SU-DHL-6 (cell line): ENCODE results near the gene ARHGAP45.

ENCODE experiments used
- H2AFZ ChIP-seq: fragments of 200-600 bp; sonication (generic); 2 replicates; pipeline ENCODE4 v1.6.1; 2014; ENCODE audit warnings: low read depth, mild to moderate bottlenecking, moderate library complexity, mixed read lengths, antibody characterized with exemption, low read length; ENCODE audit not compliant: severe bottlenecking
- H3F3A ChIP-seq: fragments of 200-600 bp; shearing (Covaris generic); 2 replicates; pipeline ENCODE4 v1.6.0; 2016; ENCODE audit warnings: antibody characterized with exemption, mild to moderate bottlenecking; ENCODE audit not compliant: insufficient read depth
- H3K27ac ChIP-seq: fragments of 200-600 bp; sonication (generic); 2 replicates; pipeline ENCODE4 v1.5.1; 2016; ENCODE audit warnings: low read depth, mild to moderate bottlenecking, low read length, moderate library complexity, mixed read lengths
- H3K27me3 ChIP-seq: fragments of 200-600 bp; sonication (generic), shearing (Covaris generic); 2 replicates; pipeline ENCODE4 v1.6.0; 2014; ENCODE audit warnings: mild to moderate bottlenecking, low read length
- H3K36me3 ChIP-seq: fragments of 200-600 bp; sonication (generic); 2 replicates; pipeline ENCODE4 v1.6.1; 2014; ENCODE audit warnings: mild to moderate bottlenecking, low read length, mixed read lengths
- H3K4me2 ChIP-seq: fragments of 300-600, 200-600 bp; shearing (Covaris generic), sonication (generic); 2 replicates; pipeline ENCODE4 v1.6.0; 2014; ENCODE audit warnings: low read length, low read depth, mild to moderate bottlenecking; ENCODE audit not compliant: poor library complexity, severe bottlenecking
- H3K4me3 ChIP-seq: fragments of 200-600 bp; sonication (generic); 2 replicates; pipeline ENCODE4 v1.5.1; 2014; ENCODE audit warnings: antibody characterized with exemption, low read length, mild to moderate bottlenecking, mixed read lengths; ENCODE audit not compliant: insufficient read depth, poor library complexity, severe bottlenecking
- H3K79me2 ChIP-seq: fragments of 200-600 bp; sonication (generic); 2 replicates; pipeline ENCODE4 v1.6.1; 2014; ENCODE audit warnings: mild to moderate bottlenecking, low read length, moderate library complexity; ENCODE audit not compliant: insufficient read depth
- H3K9ac ChIP-seq: fragments of 200-600 bp; sonication (generic); 2 replicates; pipeline ENCODE4 v1.7.0; 2014; ENCODE audit warnings: mild to moderate bottlenecking, low read length
- H3K9me2 ChIP-seq: fragments of 200-600 bp; sonication (generic); replicated peaks from 2 replicates; pipeline ENCODE4 v1.6.1; 2014; ENCODE audit warnings: low read length; ENCODE audit not compliant: insufficient read depth
- H3K9me3 ChIP-seq: fragments of 200-600 bp; sonication (generic); 2 replicates; pipeline ENCODE4 v1.6.1; 2014; ENCODE audit warnings: low read length, mixed read lengths; ENCODE audit not compliant: insufficient read depth
- H4K20me1 ChIP-seq: fragments of 200-600 bp; sonication (generic); 2 replicates; pipeline ENCODE4 v1.6.1; 2014; ENCODE audit warnings: low read depth, mild to moderate bottlenecking, antibody characterized with exemption, low read length, moderate library complexity, mixed read lengths
- CTCF ChIP-seq: fragments of 200-600 bp; sonication (generic); IDR thresholded peaks from one replicate; pipeline ENCODE4 v1.5.1; 2017; ENCODE audit warnings: antibody characterized with exemption, mild to moderate bottlenecking, low read length, moderate library complexity; ENCODE audit not compliant: insufficient read depth, poor library complexity, severe bottlenecking
- EZH2phosphoT487 ChIP-seq: fragments of 200-600 bp; sonication (generic), shearing (Covaris generic); conservative IDR thresholded peaks from 2 replicates; pipeline ENCODE4 v1.6.1; 2018; ENCODE audit warnings: mild to moderate bottlenecking, antibody characterized with exemption, low read length, moderate library complexity, mixed read lengths

Gene ARHGAP45

DNA sequence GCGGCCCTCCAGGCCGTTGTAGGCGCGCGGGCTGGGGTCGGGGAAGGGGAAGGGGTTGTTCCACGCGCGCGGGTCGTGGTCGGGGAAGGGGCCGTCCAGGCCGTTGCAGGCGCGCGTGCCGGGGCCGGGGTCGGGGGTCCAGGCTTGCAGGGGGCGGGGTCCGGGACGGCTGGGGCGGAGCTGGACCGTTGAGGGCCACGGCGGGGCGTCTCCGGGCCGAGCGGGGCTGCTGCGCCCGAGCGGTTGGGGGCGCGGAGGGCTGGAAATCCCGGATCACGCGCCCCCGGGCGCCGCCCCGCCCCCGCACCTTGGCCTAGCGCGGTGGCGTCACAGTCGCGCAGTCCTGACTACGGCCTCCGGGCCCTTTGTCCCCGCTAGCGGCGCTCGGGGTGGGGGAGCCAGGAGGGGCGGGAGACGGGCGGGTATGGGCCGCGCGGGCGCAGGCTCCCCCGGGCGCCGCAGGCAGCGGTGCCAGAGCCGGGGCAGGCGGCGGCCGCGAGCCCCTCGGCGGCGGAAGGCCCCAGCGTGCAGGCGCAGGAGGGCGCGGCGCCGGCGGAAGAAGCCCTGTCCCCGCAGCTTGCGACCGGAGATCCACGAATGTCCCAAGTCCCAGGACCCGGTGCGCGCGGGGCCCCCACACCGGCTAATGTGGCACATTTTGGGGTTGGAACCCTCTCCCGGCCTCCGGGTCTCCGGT lies 37.5 kb downstream of the ARHGAP45 start:
- peak overlapping the region; percentile 89 for H3K9ac ChIP-seq
- peak overlapping the region; percentile 97 for H3K4me3 ChIP-seq
- peak overlapping the region; percentile 79 for H3K4me2 ChIP-seq
- H3K36me3 ChIP-seq: no peaks in the 10 kb centered on the region
- peaks cover 3% of the 10 kb centered on the region; the same call in 1 of the 2 replicates for H3F3A ChIP-seq
- H2AFZ ChIP-seq: peak overlapping the region; percentile 75
- H3K27ac ChIP-seq: peak overlapping the region; percentile 69
- H3K9me3 ChIP-seq: no peaks in the 10 kb centered on the region
- TF ChIP-seq CTCF (no peak), EZH2phosphoT487 (no peak)
- no peaks in the 10 kb centered on the region for H3K79me2 ChIP-seq
- H3K9me2 ChIP-seq: no peaks in the 10 kb centered on the region
- H3K27me3 ChIP-seq: no peaks in the 10 kb centered on the region
- no peaks in the 10 kb centered on the region for H4K20me1 ChIP-seq

DNA sequence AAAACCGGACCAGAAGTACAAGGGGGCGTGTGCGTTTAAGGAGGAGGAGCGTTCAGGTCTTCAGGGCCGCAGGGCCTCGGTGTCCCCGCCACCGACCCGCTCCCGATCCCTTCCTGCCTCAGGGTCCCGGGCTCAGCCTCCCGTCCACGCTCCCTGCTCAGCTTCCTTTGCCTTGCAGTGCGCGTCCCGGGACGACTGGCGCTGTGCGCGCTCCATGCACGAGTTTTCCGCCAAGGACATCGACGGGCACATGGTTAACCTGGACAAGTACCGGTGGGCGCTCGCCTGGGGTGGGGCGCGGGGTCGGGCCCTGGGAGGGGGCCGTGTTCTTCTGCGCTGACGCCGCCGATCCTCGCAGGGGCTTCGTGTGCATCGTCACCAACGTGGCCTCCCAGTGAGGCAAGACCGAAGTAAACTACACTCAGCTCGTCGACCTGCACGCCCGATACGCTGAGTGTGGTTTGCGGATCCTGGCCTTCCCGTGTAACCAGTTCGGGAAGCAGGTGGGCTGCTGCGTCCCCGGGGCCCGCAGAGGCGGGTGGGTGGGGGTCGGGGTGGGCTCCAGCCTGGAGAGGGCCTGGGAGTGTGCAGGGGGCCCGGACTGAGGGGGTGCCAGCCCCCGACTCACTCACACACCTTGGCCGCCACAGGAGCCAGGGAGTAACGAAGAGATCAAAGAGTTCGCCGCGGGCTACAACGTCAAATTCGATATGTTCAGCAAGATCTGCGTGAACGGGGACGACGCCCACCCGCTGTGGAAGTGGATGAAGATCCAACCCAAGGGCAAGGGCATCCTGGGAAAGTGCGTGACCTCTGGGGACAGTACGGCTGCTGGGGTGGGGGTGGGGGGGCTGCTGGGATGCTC lies 38.3 kb downstream of the ARHGAP45 start:
- Histone ChIP-seq H3K9me2 (no peaks in the 10 kb centered on the region), H3K27ac (peak overlapping the region; percentile 69), H4K20me1 (no peaks in the 10 kb centered on the region), H3F3A (peaks cover 3% of the 10 kb centered on the region; the same call in 1 of the 2 replicates), H3K27me3 (no peaks in the 10 kb centered on the region), H3K36me3 (no peaks in the 10 kb centered on the region), H2AFZ (no peak overlapping the region), H3K79me2 (no peaks in the 10 kb centered on the region), H3K9me3 (no peaks in the 10 kb centered on the region), H3K4me2 (peak overlapping the region; percentile 79), H3K4me3 (peak overlapping the region; percentile 97), H3K9ac (peak overlapping the region; percentile 89)
- TF ChIP-seq CTCF (no peak), EZH2phosphoT487 (no peak)

DNA sequence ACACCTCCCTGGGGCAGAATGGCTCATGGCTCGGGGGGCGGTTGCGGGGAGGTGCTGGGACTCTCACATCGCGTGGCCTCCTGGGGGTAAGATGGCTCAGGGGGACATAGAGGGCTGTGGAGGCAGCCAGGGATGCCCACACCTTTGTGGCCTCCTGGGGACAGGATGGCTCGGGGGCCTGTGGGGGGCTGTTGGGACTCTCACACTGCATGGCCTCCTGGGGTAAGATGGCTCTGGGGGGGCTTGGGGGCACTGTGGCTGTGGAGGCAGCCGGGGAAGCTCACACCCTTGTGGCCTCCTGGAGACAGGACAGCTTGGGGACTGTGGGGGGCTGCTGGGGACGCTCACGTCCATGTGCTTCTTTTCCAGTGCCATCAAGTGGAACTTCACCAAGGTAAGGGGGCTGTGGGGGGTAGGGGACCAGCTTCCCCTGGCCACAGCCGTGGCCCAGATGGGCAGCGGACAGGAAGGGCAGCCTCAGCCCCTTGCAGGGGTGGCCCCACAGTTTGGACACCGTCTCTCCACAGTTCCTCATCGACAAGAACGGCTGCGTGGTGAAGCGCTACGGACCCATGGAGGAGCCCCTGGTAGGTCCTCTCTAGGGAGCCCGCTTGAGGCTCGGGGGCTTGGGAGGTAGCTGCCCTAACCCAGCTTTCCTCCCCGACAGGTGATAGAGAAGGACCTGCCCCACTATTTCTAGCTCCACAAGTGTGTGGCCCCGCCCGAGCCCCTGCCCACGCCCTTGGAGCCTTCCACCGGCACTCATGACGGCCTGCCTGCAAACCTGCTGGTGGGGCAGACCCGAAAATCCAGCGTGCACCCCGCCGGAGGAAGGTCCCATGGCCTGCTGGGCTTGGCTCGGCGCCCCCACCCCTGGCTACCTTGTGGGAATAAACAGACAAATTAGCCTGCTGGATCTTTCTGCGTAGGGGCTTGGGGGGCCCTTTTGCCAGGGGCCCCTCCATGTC lies 39.2 kb downstream of the ARHGAP45 start:
- H3K27me3 ChIP-seq: no peaks in the 10 kb centered on the region
- no peaks in the 10 kb centered on the region for H4K20me1 ChIP-seq
- no peak overlapping the region for H2AFZ ChIP-seq
- H3K9ac ChIP-seq: no peak overlapping the region
- H3K9me2 ChIP-seq: no peaks in the 10 kb centered on the region
- no peak overlapping the region for H3K4me2 ChIP-seq
- TF ChIP-seq CTCF: no peak
- no peak for TF ChIP-seq EZH2phosphoT487
- H3K9me3 ChIP-seq: no peaks in the 10 kb centered on the region
- H3K4me3 ChIP-seq: no peak overlapping the region
- no peaks in the 10 kb centered on the region for H3K36me3 ChIP-seq
- H3K79me2 ChIP-seq: no peaks in the 10 kb centered on the region
- H3F3A ChIP-seq: peaks cover 3% of the 10 kb centered on the region; the same call in 1 of the 2 replicates
- no peak overlapping the region for H3K27ac ChIP-seq
